Measurements from ENCODE around the gene SPEN. TPM values are rescaled to one million over a fixed set of nuclear protein-coding genes. Genes with fewer than 3 reads are reported as not detected.

The SPEN gene
- polyA plus RNA-seq, 1 of the 3 experiments (the other 2 are of a cell fraction): 6.1 TPM

DNA sequence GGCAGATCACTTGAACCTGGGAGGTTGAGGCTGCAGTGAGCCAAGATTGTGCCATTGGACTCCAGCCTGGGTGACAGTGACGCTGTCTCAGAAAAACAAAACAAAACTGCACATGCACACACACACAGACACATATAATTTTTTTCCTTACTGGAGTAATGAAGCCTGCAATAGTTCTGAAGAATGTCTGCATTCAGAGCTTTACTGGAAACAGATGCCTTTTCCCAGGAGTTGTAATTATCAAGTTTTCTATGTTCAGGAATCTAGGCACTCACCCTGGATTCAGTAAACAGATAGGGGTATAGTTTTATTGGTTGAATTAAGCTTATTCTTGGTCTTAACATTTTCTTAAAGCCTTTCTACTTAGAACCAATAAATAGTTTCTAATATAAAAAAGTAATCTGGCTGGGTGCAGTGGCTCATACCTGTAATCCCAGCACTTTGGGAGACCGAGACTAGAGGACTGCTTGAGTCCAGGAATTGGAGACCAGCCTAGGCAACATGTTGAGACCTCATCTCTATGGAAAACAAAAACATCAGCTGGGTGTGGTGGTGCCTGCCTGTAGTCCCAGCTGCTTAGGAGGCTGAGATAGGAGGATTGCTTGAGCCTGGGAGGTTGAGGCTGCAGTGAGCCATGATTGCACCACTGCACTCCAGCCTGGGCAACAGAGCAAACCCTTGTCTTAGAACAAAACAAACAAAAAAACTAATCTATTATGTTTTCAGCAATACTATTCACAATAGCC is 15.8 kb downstream of the SPEN start:
- Histone ChIP-seq H3K36me3 (replicated peaks in 1 of 2; ENCODE audit: control insufficient read depth in 1 of 2, insufficient read depth in 2 of 2, low read length in 1 of 2) (no peaks in the 10 kb centered on the region), H3K4me2 (no peak overlapping the region), H3K4me1 (ENCODE audit: control insufficient read depth in 1 of 2, insufficient read depth in 2 of 2, low read depth in 1 of 2, low read length in 1 of 2) (peaks cover 0 to 11% of the 10 kb centered on the region in 2 experiments; a peak in 2 of 4 replicates), H3K9ac (no peak overlapping the region), H3K27me3 (ENCODE audit: insufficient read depth) (no peaks in the 10 kb centered on the region), H3K9me2 (no peaks in the 10 kb centered on the region), H3K9me3 (no peaks in the 10 kb centered on the region), H2AFZ (ENCODE audit: low read depth) (no peak overlapping the region), H3F3A (replicated peaks; ENCODE audit: insufficient read depth) (peaks cover 8% of the 10 kb centered on the region), H3K27ac (ENCODE audit: low read depth in 2 of 2, low read length in 1 of 2) (no peak overlapping the region), H4K20me1 (ENCODE audit: insufficient read depth) (peaks cover 79% of the 10 kb centered on the region), H3K79me2 (ENCODE audit: insufficient read depth) (peaks cover 99% of the 10 kb centered on the region), H3K4me3 (ENCODE audit: low read depth in 2 of 2, low read length in 1 of 2) (no peak overlapping the region)
- ChIA-PET POLR2A (interaction anchor here (1.8 kb wide), 1 partner anchor 14 kb away, joined by 5 read pairs; no protein-coding TSS in a partner anchor), CTCF (interaction anchor here (1.4 kb wide), 1 partner anchor 381 kb away, joined by 3 read pairs; no protein-coding TSS in a partner anchor)
- 96% methylated on average over 2 of the region's 2 CpGs for WGBS (ENCODE audit: low lambda C conversion rate)
- no peak for DNase-seq
- TF ChIP-seq MXI1 (IDR thresholded peaks at IDR 0.05; ENCODE audit: low read depth, low read length): no peak
- no peak for TF ChIP-seq USF2 (IDR thresholded peaks at IDR 0.05; ENCODE audit: borderline replicate concordance, low read depth, low read length)
- TF ChIP-seq TAF1 (IDR thresholded peaks at IDR 0.05; ENCODE audit: borderline replicate concordance, low read depth, low read length): no peak
- no peak for TF ChIP-seq GATA2 (CRISPR knock-in tag; IDR thresholded peaks at IDR 0.05)

- Histone ChIP-seq H3F3A (replicated peaks; ENCODE audit: insufficient read depth) (peaks cover 11% of the 10 kb centered on the region), H2AFZ (ENCODE audit: low read depth) (no peak overlapping the region), H3K9ac (no peak overlapping the region), H3K4me1 (ENCODE audit: control insufficient read depth in 1 of 2, insufficient read depth in 2 of 2, low read depth in 1 of 2, low read length in 1 of 2) (peaks cover 0 to 11% of the 10 kb centered on the region in 2 experiments; a peak in 2 of 4 replicates), H3K36me3 (replicated peaks in 1 of 2; ENCODE audit: control insufficient read depth in 1 of 2, insufficient read depth in 2 of 2, low read length in 1 of 2) (no peaks in the 10 kb centered on the region), H3K9me3 (no peaks in the 10 kb centered on the region), H3K27ac (ENCODE audit: low read depth in 2 of 2, low read length in 1 of 2) (no peak overlapping the region), H3K9me2 (no peaks in the 10 kb centered on the region), H3K79me2 (ENCODE audit: insufficient read depth) (peaks cover 100% of the 10 kb centered on the region), H3K4me3 (ENCODE audit: low read depth in 2 of 2, low read length in 1 of 2) (no peak overlapping the region), H4K20me1 (ENCODE audit: insufficient read depth) (peaks cover 82% of the 10 kb centered on the region), H3K27me3 (ENCODE audit: insufficient read depth) (no peaks in the 10 kb centered on the region), H3K4me2 (0 out of 2 replicates have a peak overlapping the region, but pooled peaks have one; percentile 6)
- ChIA-PET CTCF (interaction anchor here (0.8 to 1.6 kb wide), 3 partner anchors 9 to 141 kb away, joined by 3 to 5 read pairs (median 4); no protein-coding TSS in a partner anchor), POLR2A (interaction anchor here (1.3 kb wide), 1 partner anchor 16 kb away, joined by 3 read pairs; no protein-coding TSS in a partner anchor)
- TF ChIP-seq ELF1 (IDR thresholded peaks at IDR 0.05) (no peak), NRF1 (IDR thresholded peaks at IDR 0.05; ENCODE audit: low read depth, low read length) (no peak)
- TF ChIP-seq, protein P1, sequence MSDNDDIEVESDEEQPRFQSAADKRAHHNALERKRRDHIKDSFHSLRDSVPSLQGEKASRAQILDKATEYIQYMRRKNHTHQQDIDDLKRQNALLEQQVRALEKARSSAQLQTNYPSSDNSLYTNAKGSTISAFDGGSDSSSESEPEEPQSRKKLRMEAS (IDR thresholded peaks at IDR 0.05; ENCODE audit: low read depth): no peak
- 97% methylated on average over 3 of the region's 3 CpGs for WGBS (ENCODE audit: low lambda C conversion rate)
- DNase-seq: no peak
Measured at GRCh38 chr1:15866721-15867201, 19.3 kb downstream of the SPEN start.

GRCh38 chr1:15867288-15867687 is 19.8 kb downstream of the SPEN start:
- Histone ChIP-seq H3K9me2 (no peaks in the 10 kb centered on the region), H3K4me3 (ENCODE audit: low read depth in 2 of 2, low read length in 1 of 2) (no peak overlapping the region), H3F3A (replicated peaks; ENCODE audit: insufficient read depth) (peaks cover 11% of the 10 kb centered on the region), H3K27ac (ENCODE audit: low read depth in 2 of 2, low read length in 1 of 2) (no peak overlapping the region), H3K36me3 (replicated peaks in 1 of 2; ENCODE audit: control insufficient read depth in 1 of 2, insufficient read depth in 2 of 2, low read length in 1 of 2) (no peaks in the 10 kb centered on the region), H3K9ac (no peak overlapping the region), H3K4me1 (ENCODE audit: control insufficient read depth in 1 of 2, insufficient read depth in 2 of 2, low read depth in 1 of 2, low read length in 1 of 2) (peaks cover 0 to 11% of the 10 kb centered on the region in 2 experiments; a peak in 2 of 4 replicates), H3K79me2 (ENCODE audit: insufficient read depth) (peaks cover 100% of the 10 kb centered on the region), H3K27me3 (ENCODE audit: insufficient read depth) (no peaks in the 10 kb centered on the region), H3K4me2 (0 out of 2 replicates have a peak overlapping the region, but pooled peaks have one; percentile 6), H4K20me1 (ENCODE audit: insufficient read depth) (peaks cover 77% of the 10 kb centered on the region), H2AFZ (ENCODE audit: low read depth) (no peak overlapping the region), H3K9me3 (no peaks in the 10 kb centered on the region)
- TF ChIP-seq, protein P2, sequence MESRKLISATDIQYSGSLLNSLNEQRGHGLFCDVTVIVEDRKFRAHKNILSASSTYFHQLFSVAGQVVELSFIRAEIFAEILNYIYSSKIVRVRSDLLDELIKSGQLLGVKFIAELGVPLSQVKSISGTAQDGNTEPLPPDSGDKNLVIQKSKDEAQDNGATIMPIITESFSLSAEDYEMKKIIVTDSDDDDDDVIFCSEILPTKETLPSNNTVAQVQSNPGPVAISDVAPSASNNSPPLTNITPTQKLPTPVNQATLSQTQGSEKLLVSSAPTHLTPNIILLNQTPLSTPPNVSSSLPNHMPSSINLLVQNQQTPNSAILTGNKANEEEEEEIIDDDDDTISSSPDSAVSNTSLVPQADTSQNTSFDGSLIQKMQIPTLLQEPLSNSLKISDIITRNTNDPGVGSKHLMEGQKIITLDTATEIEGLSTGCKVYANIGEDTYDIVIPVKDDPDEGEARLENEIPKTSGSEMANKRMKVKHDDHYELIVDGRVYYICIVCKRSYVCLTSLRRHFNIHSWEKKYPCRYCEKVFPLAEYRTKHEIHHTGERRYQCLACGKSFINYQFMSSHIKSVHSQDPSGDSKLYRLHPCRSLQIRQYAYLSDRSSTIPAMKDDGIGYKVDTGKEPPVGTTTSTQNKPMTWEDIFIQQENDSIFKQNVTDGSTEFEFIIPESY (IDR thresholded peaks at IDR 0.05; ENCODE audit: borderline replicate concordance, low read depth): no peak
- TF ChIP-seq, protein P3, sequence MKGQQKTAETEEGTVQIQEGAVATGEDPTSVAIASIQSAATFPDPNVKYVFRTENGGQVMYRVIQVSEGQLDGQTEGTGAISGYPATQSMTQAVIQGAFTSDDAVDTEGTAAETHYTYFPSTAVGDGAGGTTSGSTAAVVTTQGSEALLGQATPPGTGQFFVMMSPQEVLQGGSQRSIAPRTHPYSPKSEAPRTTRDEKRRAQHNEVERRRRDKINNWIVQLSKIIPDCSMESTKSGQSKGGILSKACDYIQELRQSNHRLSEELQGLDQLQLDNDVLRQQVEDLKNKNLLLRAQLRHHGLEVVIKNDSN (IDR thresholded peaks at IDR 0.05; ENCODE audit: borderline replicate concordance, low read depth): no peak
- POLR2A ChIA-PET: no interaction called here
- 89% methylated on average over 3 of the region's 3 CpGs for WGBS (ENCODE audit: low lambda C conversion rate)
- DNase-seq: no peak
- CTCF ChIA-PET: interaction anchor here (0.7 kb wide), 1 partner anchor 52 kb away, joined by 3 read pairs; no protein-coding TSS in a partner anchor
